Ovary (tissue), 3 donors: Measurements from ENCODE around the gene NCF2.
"Not testable (repeated sequence)": the region's sequence is repeated elsewhere in the genome, so short reads cannot be mapped to it uniquely, and the experiment has no call there.

Experiments used
- EP300 ChIP-seq: sonication (generic); formaldehyde crosslinking; IDR thresholded peaks from one replicate; pipeline ENCODE4 v1.6.1; 2017; ENCODE audit warnings: antibody characterized with exemption
- POLR2A ChIP-seq: fragments of 450-650 bp; IDR thresholded peaks from one replicate; pipeline ENCODE4 v1.6.1; 2017; ENCODE audit warnings: antibody characterized with exemption, mild to moderate bottlenecking, moderate library complexity
- TF ChIP-seq, protein P1 (sequence below), 3 donors: fragments of 450-650 bp in 2 of 3; fragments of 200-600 bp in 1 of 3; IDR thresholded peaks; one replicate each; pipeline versions ENCODE4 v1.5.1 to v1.8.0; 2016 to 2022; ENCODE audit warnings: antibody characterized with exemption in 3 of 3, mild to moderate bottlenecking in 1 of 3
- donor health status: DM: no; HTN: no; CAD: no.

DNA sequence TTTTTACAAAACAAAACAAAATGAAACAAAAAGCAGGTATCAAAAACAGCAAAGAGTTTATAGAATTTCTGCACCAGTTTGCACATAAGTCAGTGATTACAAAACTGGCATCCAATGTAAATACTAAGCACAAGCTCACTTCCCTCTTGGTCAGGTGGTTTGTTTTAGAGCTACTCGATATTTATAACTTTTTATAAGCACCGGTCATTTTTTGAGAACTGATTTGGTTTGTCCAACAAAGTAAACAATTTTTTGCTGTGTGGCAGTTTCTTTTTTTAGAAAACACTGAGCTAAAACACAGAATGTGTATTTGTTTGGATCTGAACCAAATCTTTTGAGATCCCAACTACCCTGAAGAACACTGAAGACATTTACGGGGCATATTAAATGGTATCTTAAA lies 36.0 kb upstream of the NCF2 start:
- TF ChIP-seq, protein P1, sequence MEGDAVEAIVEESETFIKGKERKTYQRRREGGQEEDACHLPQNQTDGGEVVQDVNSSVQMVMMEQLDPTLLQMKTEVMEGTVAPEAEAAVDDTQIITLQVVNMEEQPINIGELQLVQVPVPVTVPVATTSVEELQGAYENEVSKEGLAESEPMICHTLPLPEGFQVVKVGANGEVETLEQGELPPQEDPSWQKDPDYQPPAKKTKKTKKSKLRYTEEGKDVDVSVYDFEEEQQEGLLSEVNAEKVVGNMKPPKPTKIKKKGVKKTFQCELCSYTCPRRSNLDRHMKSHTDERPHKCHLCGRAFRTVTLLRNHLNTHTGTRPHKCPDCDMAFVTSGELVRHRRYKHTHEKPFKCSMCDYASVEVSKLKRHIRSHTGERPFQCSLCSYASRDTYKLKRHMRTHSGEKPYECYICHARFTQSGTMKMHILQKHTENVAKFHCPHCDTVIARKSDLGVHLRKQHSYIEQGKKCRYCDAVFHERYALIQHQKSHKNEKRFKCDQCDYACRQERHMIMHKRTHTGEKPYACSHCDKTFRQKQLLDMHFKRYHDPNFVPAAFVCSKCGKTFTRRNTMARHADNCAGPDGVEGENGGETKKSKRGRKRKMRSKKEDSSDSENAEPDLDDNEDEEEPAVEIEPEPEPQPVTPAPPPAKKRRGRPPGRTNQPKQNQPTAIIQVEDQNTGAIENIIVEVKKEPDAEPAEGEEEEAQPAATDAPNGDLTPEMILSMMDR (IDR thresholded peaks at IDR 0.05): not testable (repeated sequence)
- TF ChIP-seq POLR2A, EP300: not testable (repeated sequence)
